Endothelial cell of umbilical vein (primary cell): ENCODE measurements around the gene UCHL1. TPM values are rescaled to one million over a fixed set of nuclear protein-coding genes. Genes with fewer than 3 reads are reported as not detected.

Experiments
- BruUV-seq: library from RNA; stranded (reverse); fragments of 400-500 nt; replicated peaks from 2 replicates; lab custom pipeline; 2021; lab: Mats Ljungman, UMichigan
- CTCF ChIA-PET: fragments of 300-600, 350-600 bp; sonication (Branson Sonifier 250); formaldehyde crosslinking; loops from one replicate; lab custom pipeline; 2021; ENCODE audit warnings: antibody characterized with exemption, inconsistent platforms; lab: Charles Lee
- POLR2A ChIA-PET: fragments of 300-600, 350-600 bp; sonication (Branson Sonifier 250); formaldehyde crosslinking; loops from one replicate; lab custom pipeline; 2021; ENCODE audit warnings: antibody characterized with exemption, inconsistent platforms; lab: Charles Lee
- DNase-seq: peaks from one replicate; pipeline ENCODE4 v3.0.0-alpha.2; 2011; ENCODE audit warnings: low read depth, low spot score
- FAIRE-seq: peaks from 2 replicates; lab custom pipeline; 2011; peaks lifted over from hg19 to GRCh38; lab: Jason Lieb, UNC
- H2AFZ ChIP-seq: 2 replicates; pipeline ENCODE4 v1.6.0; 2012; ENCODE audit warnings: low read depth, low read length, control low read depth, inconsistent platforms
- H3K27ac ChIP-seq: 2 replicates; pipeline ENCODE4 v1.5.1; 2011; ENCODE audit warnings: low read depth, mild to moderate bottlenecking, control low read depth, low read length, moderate library complexity; ENCODE audit not compliant: insufficient read depth
- H3K27me3 ChIP-seq, 2 experiments: 2 replicates each; pipeline versions ENCODE4 v1.6.0 to v1.6.1; 2011; ENCODE audit warnings: low read length in 2 of 2, mixed read lengths in 1 of 2; ENCODE audit not compliant: control insufficient read depth in 2 of 2, insufficient read depth in 2 of 2
- H3K36me3 ChIP-seq, 2 experiments: 2 replicates in 1 of 2; 3 replicates in 1 of 2; pipeline ENCODE4 v1.5.1; 2011; ENCODE audit warnings: low read length in 2 of 2, mild to moderate bottlenecking in 1 of 2, moderate library complexity in 1 of 2; ENCODE audit not compliant: control insufficient read depth in 2 of 2, insufficient read depth in 2 of 2; ENCODE audit errors: extremely low read depth in 1 of 2
- H3K4me1 ChIP-seq: 3 replicates; pipeline ENCODE4 v1.5.1; 2011; ENCODE audit warnings: mild to moderate bottlenecking, low read length; ENCODE audit not compliant: control insufficient read depth, insufficient read depth; ENCODE audit errors: extremely low read depth
- H3K4me2 ChIP-seq: 2 replicates; pipeline ENCODE4 v1.6.1; 2011; ENCODE audit warnings: low read length, control low read depth, mixed read lengths; ENCODE audit not compliant: insufficient read depth
- H3K4me3 ChIP-seq, 3 experiments: fragments of 200-600 bp in 1 of 3; sonication (generic), shearing (Covaris generic) in 1 of 3; replicated peaks in 1 of 3; 2 replicates each; pipeline ENCODE4 v1.5.1; 2011 to 2016; ENCODE audit warnings: control low read depth in 3 of 3, low read length in 3 of 3, mild to moderate bottlenecking in 2 of 3, inconsistent platforms in 1 of 3, low read depth in 1 of 3, moderate library complexity in 1 of 3; ENCODE audit not compliant: insufficient read depth in 1 of 3
- H3K79me2 ChIP-seq: 2 replicates; pipeline ENCODE4 v1.6.0; 2012; ENCODE audit warnings: low read length, inconsistent platforms; ENCODE audit not compliant: control insufficient read depth, insufficient read depth
- H3K9ac ChIP-seq: replicated peaks from 2 replicates; pipeline ENCODE3; 2011; ENCODE audit warnings: low read length, control low read depth; ENCODE audit not compliant: insufficient read depth; ENCODE audit errors: extremely low read depth
- H3K9me1 ChIP-seq: replicated peaks from 3 replicates; pipeline ENCODE4 v1.6.0; 2011; ENCODE audit warnings: mild to moderate bottlenecking, low read length; ENCODE audit not compliant: control insufficient read depth, insufficient read depth; ENCODE audit errors: extremely low read depth
- H3K9me3 ChIP-seq: replicated peaks from 2 replicates; pipeline ENCODE4 v1.5.1; 2012; ENCODE audit warnings: low read length, inconsistent platforms; ENCODE audit not compliant: control insufficient read depth, insufficient read depth
- H4K20me1 ChIP-seq: replicated peaks from 2 replicates; pipeline ENCODE3; 2011; ENCODE audit warnings: mild to moderate bottlenecking, low read length; ENCODE audit not compliant: control insufficient read depth, insufficient read depth; ENCODE audit errors: extremely low read depth
- GATA2 ChIP-seq: IDR thresholded peaks from 2 replicates; pipeline ENCODE4 v1.7.0; 2011; ENCODE audit warnings: low read depth, mild to moderate bottlenecking, moderate library complexity, mixed read lengths, low read length; ENCODE audit not compliant: insufficient read length, insufficient read depth
- MYC ChIP-seq: IDR thresholded peaks from one replicate; pipeline ENCODE4 v1.6.1; 2011; ENCODE audit warnings: mild to moderate bottlenecking, low read depth, low read length
- dilution Hi-C: fragments of 300-500 bp; cut with MboI; formaldehyde crosslinking; loops from one replicate; pipeline ENCODE4 v1.15.0; 2019; ENCODE audit warnings: low sequenced_read_pairs; ENCODE audit not compliant: extremely low pct_ligation_motif_present
- intact Hi-C: fragments of 100-400 bp; cut with micrococcal nuclease; formaldehyde crosslinking; loops from one replicate; pipeline ENCODE4 v1.10.0; 2022
- polyA plus RNA-seq, 4 experiments: library from polyadenylated mRNA; depleted of rRNA in 3 of 4; stranded (reverse) in 3 of 4; unstranded in 1 of 4; fragments of >200 nt; gene quantifications; 2 replicates each; pipeline versions ENCODE4 v1.2.1 to v1.2.3, GENCODE V29; 2011 to 2012; ENCODE audit warnings: missing spikeins in 1 of 4
- total RNA-seq: library from RNA; stranded (reverse); gene quantifications from 2 replicates; pipeline ENCODE4 v1.2.3, GENCODE V29; 2021
- TF ChIP-seq, protein P1 (sequence below), 2 donors: IDR thresholded peaks; 1 replicate in 1 of 2; 2 replicates in 1 of 2; pipeline ENCODE4 v1.5.1; 2011; ENCODE audit warnings: low read length in 2 of 2, mild to moderate bottlenecking in 2 of 2, moderate library complexity in 2 of 2, control low read depth in 1 of 2, inconsistent platforms in 1 of 2, low read depth in 1 of 2; ENCODE audit not compliant: insufficient read depth in 1 of 2; ENCODE audit errors: extremely low read depth in 1 of 2
- TF ChIP-seq, protein P2 (sequence below): IDR thresholded peaks from 2 replicates; pipeline ENCODE4 v1.6.1; 2011; ENCODE audit not compliant: insufficient read depth, insufficient read length

Gene UCHL1
- total and polyA plus RNA-seq, 2 donors (not counting 3 experiments of a cell fraction or from before 2014, with no cell fraction given) = 501 to 1,128 TPM

- H3K9me1 ChIP-seq = no peaks in the 10 kb centered on the region
- no peak overlapping the region for H3K9ac ChIP-seq
- H3K36me3 ChIP-seq = no peaks in the 10 kb centered on the region
- H3K9me3 ChIP-seq = no peaks in the 10 kb centered on the region
- H2AFZ ChIP-seq = no peak overlapping the region
- dilution Hi-C loops = loop anchor here (25.0 kb wide), 1 partner anchor 281 kb away; no protein-coding TSS in a partner anchor
- TF ChIP-seq MYC (no peak), GATA2 (no peak)
- TF ChIP-seq, protein P1, sequence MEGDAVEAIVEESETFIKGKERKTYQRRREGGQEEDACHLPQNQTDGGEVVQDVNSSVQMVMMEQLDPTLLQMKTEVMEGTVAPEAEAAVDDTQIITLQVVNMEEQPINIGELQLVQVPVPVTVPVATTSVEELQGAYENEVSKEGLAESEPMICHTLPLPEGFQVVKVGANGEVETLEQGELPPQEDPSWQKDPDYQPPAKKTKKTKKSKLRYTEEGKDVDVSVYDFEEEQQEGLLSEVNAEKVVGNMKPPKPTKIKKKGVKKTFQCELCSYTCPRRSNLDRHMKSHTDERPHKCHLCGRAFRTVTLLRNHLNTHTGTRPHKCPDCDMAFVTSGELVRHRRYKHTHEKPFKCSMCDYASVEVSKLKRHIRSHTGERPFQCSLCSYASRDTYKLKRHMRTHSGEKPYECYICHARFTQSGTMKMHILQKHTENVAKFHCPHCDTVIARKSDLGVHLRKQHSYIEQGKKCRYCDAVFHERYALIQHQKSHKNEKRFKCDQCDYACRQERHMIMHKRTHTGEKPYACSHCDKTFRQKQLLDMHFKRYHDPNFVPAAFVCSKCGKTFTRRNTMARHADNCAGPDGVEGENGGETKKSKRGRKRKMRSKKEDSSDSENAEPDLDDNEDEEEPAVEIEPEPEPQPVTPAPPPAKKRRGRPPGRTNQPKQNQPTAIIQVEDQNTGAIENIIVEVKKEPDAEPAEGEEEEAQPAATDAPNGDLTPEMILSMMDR (IDR thresholded peaks at IDR 0.05; ENCODE audit: extremely low read depth in 1 of 2, insufficient read depth in 1 of 2, low read depth in 1 of 2, low read length in 2 of 2) = no peak
- TF ChIP-seq, protein P2, sequence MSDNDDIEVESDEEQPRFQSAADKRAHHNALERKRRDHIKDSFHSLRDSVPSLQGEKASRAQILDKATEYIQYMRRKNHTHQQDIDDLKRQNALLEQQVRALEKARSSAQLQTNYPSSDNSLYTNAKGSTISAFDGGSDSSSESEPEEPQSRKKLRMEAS = no peak
- H3K4me2 ChIP-seq = no peak overlapping the region
- ChIA-PET CTCF (interaction anchor here (1.8 kb wide), 1 partner anchor 294 kb away, joined by 6 read pairs; no protein-coding TSS in a partner anchor), POLR2A (no interaction called here)
- intact Hi-C loops = loop anchor here (5.0 kb wide), 1 partner anchor 39 kb away; the partner anchor contains the start of gene UCHL1
- DNase-seq (no peak), FAIRE-seq (no peak)
- H3K27me3 ChIP-seq = no peaks in the 10 kb centered on the region
- no TSS peak for BruUV-seq
- H4K20me1 ChIP-seq = no peaks in the 10 kb centered on the region
- H3K4me1 ChIP-seq = peaks cover 26% of the 10 kb centered on the region
- H3K4me3 ChIP-seq = no peak overlapping the region
- H3K79me2 ChIP-seq = peaks cover 6% of the 10 kb centered on the region
- no peak overlapping the region for H3K27ac ChIP-seq
Measured at GRCh38 chr4:41218703-41219102, 38.0 kb upstream of the UCHL1 start.

- no TSS peak for BruUV-seq
- Histone ChIP-seq H3K9ac (no peak overlapping the region), H4K20me1 (no peaks in the 10 kb centered on the region), H3K4me2 (no peak overlapping the region), H3K4me3 (no peak overlapping the region), H3K9me1 (no peaks in the 10 kb centered on the region), H3K9me3 (no peaks in the 10 kb centered on the region), H3K27ac (no peak overlapping the region), H2AFZ (no peak overlapping the region), H3K79me2 (no peaks in the 10 kb centered on the region), H3K4me1 (peaks cover 26% of the 10 kb centered on the region), H3K36me3 (no peaks in the 10 kb centered on the region), H3K27me3 (no peaks in the 10 kb centered on the region)
- POLR2A ChIA-PET = no interaction called here
- FAIRE-seq (no peak), DNase-seq (no peak)
- dilution Hi-C loops (loop anchor here (25.0 kb wide), 1 partner anchor 282 kb away; no protein-coding TSS in a partner anchor), intact Hi-C loops (loop anchor here (5.0 kb wide), 1 partner anchor 38 kb away; the partner anchor contains the start of gene UCHL1)
- CTCF ChIA-PET = interaction anchor here (1.8 to 2.0 kb wide), 2 partner anchors 39 to 295 kb away, joined by 5 to 6 read pairs; no protein-coding TSS in a partner anchor
- TF ChIP-seq MYC = no peak
Measured at GRCh38 chr4:41219421-41219950, 37.2 kb upstream of the UCHL1 start.
